ENCODE data around the gene BRD1.

BRD1 gene

GRCh38 chr22:49749885-49750510 lies 77.7 kb downstream of the BRD1 start:
- no peak for DNase-seq

- DNase-seq, result no peak
Measured at GRCh38 chr22:49749227-49749626, 78.4 kb downstream of the BRD1 start.

GRCh38 chr22:49748514-49748913 lies 79.2 kb downstream of the BRD1 start:
- DNase-seq, result no peak

GRCh38 chr22:49747716-49748115 lies 80.0 kb downstream of the BRD1 start:
- no peak for DNase-seq

- no peak for DNase-seq
Measured at GRCh38 chr22:49747130-49747529, 80.5 kb downstream of the BRD1 start.

GRCh38 chr22:49746065-49746464 lies 81.6 kb downstream of the BRD1 start:
- no peak for DNase-seq

GRCh38 chr22:49740242-49740641 lies 87.4 kb downstream of the BRD1 start:
- no peak for DNase-seq

GRCh38 chr22:49739138-49739537 lies 88.5 kb downstream of the BRD1 start:
- DNase-seq, result no peak

- no peak for DNase-seq
Measured at GRCh38 chr22:49738566-49738965, 89.1 kb downstream of the BRD1 start.

GRCh38 chr22:49738006-49738405 lies 89.7 kb downstream of the BRD1 start:
- no peak for DNase-seq

GRCh38 chr22:49737101-49737551 lies 90.5 kb downstream of the BRD1 start:
- no peak for DNase-seq

GRCh38 chr22:49736538-49736937 lies 91.1 kb downstream of the BRD1 start:
- no peak for DNase-seq

- no peak for DNase-seq
Measured at GRCh38 chr22:49735901-49736421, 91.7 kb downstream of the BRD1 start.

GRCh38 chr22:49735411-49735900 lies 92.2 kb downstream of the BRD1 start:
- DNase-seq, result peak; percentile 31

- DNase-seq, result no peak
Measured at GRCh38 chr22:49734882-49735281, 92.8 kb downstream of the BRD1 start.

GRCh38 chr22:49734390-49734789 lies 93.3 kb downstream of the BRD1 start:
- no peak for DNase-seq

GRCh38 chr22:49733631-49734030 lies 94.0 kb downstream of the BRD1 start:
- no peak for DNase-seq

- DNase-seq, result no peak
Measured at GRCh38 chr22:49730656-49731055, 97.0 kb downstream of the BRD1 start.

GRCh38 chr22:49728570-49729271 lies 99.0 kb downstream of the BRD1 start:
- no peak for DNase-seq

- no peak for DNase-seq
Measured at GRCh38 chr22:49727881-49728569, 99.6 kb downstream of the BRD1 start.

GRCh38 chr22:49727191-49727880 lies 100.3 kb downstream of the BRD1 start:
- DNase-seq, result no peak

- DNase-seq, result peak; percentile 6
Measured at GRCh38 chr22:49726701-49727101, 101.0 kb downstream of the BRD1 start.
